SKM-1 treated with dmso at 0.1 percent for 144 hours (cell line): ENCODE data around the gene TM4SF4.
A peak's percentile ranks its signal among the peaks of the same experiment; 100 is the strongest.

ENCODE experiments used
- DNase-seq: peaks from one replicate; lab custom pipeline; 2025; ENCODE audit not compliant: unreplicated experiment; lab: John Stamatoyannopoulos, UW

TM4SF4 gene

DNA sequence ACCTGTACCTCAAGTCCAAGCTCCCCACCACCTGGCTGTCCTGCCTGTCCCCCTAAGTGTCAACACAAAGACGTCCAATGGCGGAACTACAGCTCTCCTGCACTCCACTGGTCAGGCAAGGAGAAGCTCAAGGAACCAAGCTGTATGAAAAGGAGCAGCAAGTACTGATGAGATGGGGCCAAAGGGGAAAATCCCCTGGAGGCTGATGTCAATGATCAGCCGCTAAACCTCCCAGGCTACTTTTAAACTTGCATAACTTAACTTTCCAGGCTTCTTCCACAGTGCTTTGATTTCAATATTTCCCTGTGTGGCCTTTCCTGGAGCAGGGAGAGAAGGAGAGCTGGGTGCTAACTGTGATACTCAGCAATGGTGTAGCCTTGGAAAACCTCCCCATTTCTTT is 35.0 kb downstream of the TM4SF4 start:
- no peak for DNase-seq

DNA sequence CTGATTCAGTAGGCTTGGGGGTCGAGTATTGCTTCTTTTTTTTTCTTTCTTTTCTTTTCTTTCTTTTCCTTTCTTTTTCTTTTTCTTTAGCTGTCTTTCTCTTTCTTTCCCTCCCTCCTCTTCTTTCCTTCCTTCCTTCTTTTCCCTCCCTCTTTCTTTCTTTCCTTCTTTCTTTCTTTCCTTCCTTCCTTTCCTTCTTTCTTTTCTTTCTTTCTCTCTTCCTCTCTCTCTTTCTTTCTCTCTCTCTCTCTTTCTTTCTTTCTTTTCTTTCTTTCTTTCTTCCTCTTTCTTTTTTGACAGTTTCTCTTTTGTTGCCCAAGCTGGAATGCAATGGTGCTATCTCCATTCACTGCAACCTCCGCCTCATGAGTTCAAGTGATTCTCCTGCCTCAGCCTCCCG is 36.0 kb downstream of the TM4SF4 start:
- DNase-seq: no peak

DNA sequence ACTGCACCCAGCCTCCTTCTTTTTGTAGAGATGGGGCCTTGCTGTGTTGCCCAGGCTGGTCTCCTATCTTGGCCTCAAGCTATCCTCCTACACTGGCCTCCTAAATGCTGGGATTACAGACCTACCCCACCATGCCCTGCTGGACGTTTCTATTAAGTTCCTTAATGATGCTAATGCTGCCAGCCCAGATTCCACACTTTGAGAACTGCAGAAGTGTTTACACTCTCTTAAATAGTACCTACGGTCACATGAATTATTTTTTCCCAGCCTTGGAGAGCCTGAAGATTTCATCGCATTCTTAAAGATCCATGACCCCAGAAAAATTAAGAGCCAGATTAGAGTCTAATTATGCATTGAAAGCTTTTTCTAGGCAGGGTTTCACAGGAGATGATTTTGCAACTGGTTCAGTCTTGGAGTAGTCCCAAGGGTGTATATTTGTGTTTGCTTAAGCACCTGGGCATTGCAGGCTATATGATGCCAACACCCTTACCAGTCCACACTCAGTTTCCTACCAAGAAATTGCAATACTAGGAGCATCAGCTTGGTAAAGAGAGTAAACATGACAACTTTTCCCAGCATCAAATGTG is 36.6 kb downstream of the TM4SF4 start:
- DNase-seq: no peak

DNA sequence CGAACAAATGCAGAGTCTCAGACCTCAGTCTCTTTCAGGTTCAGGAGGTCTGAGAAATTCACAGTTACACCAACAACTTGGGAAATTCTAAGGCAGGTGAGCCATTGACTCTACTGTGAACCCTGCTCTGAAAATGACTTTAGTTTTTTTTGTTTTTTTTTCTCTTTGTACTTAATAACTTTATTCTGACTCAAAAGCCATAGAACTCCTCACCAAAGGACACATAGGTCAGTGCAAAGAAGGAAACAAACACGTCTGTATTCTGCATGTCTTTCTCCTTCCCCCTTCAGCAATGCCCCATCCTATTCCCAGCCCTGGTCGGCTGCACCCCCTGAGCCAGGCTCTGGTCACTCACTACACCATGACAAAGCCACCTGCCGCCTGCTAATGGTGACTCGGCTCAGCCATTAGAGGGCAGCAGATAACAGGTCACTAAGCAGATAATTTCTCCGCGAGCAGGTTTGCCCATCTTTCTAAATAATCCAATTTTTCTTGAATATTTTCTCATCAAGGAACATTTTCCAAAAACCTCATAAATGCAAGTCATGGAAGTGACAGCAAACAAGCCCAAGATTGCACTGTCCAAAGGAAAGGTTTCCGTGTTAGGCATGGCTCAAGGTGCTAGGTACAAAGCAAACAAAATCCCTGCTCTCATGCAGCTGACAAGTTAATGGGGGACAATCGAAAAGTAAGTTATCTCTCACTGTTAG is 37.7 kb downstream of the TM4SF4 start:
- DNase-seq: peak; percentile 12

DNA sequence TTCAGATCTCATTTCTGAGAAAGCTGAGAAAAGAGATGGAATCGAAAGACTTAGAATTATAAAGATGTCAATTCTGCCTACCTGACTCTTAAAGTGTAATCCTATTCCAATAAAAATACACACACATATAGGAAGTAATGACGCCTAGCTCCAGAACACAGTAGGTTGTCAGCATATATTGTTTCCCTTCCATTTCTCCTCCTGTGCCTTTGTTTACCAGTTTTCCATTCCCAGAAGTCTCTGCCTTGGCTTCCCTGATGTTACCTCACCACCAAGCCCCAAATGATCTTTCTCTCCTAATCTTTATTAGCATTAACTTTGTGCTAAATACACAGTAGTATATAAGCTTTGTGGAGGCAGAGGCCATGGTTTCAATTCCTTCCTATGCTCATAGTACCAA is 40.0 kb downstream of the TM4SF4 start:
- DNase-seq: no peak

DNA sequence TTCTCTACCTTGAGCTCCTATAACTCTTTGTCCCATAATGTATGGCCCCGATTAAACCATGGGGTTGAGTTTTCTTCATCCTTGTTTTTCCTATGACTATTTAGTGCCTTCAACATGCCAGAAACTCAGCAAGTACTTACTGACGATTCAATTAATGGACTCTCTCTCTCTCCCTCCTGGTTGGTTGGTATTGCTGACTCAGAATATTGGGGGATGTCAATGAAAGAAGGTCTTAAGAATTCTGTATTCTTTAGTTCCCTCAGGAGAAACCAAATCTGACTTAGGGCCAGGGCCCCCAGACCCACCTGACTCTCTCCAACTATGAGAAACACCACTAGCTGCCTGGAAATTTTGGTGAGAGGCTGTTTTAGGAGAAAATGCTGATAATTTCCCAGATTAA is 40.8 kb downstream of the TM4SF4 start:
- DNase-seq: no peak

DNA sequence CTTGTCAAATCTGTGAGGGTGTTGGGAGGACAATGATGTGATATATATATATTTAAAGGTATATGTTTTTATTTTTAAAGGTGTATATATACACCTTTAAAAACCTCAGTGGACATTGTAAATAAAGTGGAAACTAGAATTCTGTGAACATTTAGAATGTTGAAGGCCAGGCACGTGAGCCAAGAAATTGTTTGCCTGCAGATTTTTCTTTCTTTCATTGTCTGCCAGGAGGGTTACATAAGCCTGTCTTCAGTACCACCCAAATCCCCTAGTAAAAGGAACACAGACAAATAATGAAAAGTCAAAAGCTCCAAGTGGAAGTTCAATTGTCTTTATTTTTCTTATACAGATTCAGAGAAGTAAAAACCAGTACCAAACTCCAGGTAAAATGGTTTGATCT is 42.4 kb downstream of the TM4SF4 start:
- DNase-seq: no peak

DNA sequence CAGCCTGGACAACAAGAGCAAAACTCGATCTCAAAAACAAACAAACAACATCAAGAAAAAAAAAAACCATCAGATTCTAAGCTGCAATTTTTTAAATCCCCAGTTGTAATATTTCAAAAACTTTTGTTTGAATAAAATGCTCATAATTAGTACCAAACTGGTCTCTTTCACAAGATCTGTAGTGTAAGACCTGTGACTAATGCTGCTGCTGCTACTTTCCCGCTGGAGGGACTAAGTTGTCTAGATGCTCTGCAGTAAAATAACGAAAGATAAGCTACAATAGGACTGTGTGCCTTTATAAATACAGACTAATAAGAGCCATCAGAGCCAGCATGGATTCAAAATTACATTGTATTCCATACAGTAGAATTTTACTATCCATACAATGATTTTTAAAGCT is 45.4 kb downstream of the TM4SF4 start:
- no peak for DNase-seq

DNA sequence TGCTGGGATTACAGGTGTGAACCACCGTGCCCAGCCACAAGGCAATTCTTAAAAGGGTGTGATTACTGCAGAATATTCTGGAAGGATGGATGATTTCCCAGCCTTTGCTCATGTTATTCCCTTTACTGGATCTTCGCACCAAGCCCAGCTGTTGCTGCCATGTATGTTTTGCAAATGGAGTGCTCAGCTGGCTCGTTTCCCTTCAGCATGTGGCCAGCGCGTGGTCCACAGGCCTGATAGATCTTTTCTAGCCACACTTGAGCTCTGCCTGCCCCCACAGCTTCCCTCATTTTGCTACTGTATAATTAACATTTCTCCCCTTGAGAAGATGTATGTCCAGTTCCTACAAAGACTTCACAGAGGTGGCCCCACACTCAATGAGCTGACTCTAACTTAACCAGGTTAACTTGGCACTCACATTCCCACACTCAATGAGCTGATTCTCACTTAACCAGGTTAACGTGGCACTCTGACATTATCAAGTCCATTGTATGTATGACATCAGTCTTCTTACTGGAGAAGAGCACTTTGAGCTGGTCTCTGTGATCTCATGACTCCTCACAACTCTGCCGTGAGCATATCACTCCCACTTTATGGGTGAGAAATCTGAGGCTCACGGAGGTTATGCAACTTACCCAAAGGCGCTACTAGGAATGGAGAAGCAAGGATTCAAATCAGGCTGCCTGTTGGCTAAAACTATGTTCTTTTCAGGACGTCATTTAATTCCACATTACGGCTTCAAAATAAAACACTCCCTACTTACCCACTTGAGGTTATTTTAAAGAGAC is 49.2 kb downstream of the TM4SF4 start:
- no peak for DNase-seq

DNA sequence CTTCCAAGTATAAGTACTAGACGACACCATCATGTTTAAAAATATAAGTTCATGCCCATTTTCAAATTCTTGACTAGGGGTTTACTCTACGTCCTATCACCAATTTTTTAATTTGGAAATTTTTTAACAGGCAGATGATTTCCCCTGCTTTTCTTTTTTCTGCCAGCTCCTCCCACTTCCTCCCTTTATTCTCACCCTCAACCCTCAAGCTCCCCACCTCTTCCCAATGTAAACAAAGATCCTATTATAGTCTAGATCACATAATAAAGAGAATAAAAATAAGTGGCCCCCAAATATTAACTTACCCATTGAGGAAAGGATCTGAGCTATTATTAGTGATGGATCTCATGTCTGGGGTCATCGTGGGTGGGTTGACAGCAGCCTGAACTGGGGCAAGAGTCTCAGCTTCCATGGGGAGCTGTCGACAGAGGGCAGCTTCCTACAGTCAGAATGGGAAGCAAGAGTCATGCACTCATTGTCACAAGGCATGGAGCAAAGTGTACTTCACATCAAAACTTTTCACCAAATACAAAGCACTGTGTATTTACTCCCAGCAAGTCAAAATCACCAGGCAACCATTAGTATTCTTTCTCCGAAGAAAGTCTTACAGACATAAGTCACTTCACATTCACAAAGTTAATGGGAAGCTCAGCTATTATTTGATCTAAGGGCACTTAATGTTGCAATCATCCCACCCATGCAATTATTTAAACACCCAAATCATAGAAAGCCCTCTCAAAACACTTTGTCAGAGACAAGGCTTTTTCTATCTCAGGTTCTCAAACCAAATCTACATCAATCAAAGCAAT is 53.2 kb downstream of the TM4SF4 start:
- no peak for DNase-seq

DNA sequence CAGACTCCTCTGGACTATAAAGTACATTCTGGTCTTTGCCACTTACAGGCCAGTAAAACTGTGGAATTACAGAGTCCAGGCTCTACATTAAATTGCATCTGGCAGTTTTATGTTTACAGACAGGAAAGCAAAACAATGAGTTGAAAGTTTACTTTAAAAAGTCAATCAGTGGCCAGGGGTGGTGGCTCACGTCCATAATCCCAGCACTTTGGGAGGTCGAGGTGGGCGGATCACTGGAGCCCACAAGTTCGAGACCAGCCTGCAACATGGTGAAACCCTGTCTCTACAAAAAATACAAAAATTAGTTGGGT is 53.8 kb downstream of the TM4SF4 start:
- no peak for DNase-seq

DNA sequence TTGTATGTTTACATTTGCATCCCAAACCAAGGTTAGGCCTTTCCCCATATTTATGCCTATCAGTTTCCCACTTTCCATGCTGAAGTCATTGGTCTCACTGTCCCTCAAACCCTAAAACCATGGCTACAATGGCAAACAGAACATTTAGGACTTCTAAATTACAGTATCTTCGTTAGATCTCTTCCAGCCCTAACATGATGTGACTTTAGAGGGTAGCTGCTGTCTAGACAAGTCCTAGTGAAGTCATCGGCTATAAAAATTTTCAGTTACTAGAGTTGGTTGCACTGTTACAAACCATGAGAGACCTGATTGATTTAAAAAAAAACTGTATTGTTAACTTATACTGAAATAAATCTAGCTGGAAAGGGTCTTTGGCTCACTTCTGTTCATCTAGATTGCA is 54.6 kb downstream of the TM4SF4 start:
- DNase-seq: no peak

DNA sequence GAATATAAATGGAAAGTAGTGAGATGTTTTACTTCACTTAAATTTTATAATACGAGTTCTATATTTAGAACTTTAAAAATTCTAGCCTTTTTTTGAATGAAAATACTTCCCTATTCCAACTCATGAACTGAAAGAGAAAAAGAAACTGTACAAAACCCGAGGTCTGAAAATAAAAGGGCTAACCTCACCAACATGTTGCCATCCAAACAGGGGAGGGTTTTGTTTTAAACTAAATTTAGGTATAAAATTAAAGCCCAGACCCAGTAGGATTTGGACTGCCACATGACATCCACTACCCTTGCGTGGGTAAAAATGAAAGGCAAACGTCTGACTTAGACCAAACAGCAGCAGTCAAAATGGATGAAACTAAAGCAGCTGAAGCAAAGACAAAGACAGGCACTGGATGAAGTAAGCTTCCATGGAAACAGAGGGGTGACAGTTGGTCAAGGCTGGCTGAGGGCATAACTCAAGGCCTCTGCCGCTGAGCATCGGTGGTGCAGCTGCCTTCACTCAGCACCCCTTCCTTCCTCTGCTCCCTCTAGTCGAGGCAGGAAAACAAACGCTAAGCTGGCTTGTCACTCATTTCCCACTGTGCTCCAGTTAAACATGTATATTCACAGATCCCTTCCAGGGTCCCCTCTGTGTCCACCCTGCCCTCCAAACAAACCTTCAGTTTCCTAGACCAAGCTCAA is 58.1 kb downstream of the TM4SF4 start:
- no peak for DNase-seq

DNA sequence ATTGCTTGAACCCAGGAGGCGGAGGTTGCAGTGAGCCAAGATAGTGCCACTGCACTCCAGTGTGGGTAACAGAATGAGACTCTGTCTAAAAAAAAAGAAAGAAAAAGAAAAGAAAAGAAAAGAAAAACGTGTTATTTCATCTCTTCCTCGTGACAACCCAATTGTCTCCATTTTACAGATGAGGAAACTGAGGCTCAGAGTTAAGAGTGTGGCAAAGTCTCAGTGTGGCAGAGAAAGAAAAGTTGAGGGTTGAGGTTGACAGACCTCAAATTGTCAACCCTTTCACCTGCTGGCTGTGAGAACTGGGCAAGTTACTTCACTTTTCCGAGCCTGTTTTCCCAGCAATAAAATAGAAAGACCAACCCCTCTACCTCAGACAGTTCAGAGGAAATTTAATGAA is 59.6 kb downstream of the TM4SF4 start:
- no peak for DNase-seq

DNA sequence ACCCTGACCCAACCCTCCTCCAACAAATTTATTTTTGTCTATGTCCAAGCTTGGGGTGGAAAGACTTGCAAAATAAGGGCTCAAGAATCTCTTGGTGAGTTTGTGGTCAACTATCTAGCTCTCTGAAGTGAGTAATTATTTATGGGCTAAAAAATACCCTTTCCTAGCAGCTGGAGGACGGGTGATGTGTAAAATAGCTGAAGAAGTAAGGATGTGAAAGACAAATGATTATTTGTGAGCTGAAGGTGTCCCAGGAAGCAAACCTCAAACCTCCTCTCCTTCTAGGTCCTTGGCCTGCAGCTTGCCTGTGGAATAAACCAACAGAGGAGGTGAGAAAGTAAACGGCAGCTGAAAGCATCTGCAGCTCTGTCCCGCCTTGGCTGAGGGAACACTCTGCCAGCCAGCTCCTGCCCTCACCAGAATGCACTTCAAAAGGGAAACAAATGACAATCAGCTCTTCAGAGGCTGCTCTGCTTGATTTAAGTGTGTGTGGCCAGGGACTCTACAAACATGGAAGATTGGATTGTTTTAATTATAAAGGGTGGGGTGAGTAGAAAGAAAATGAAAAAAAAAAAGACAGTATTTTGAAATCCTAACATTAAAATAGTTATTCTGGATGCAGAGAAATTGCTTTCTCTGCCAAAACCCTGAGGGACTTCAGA is 60.3 kb downstream of the TM4SF4 start:
- no peak for DNase-seq

DNA sequence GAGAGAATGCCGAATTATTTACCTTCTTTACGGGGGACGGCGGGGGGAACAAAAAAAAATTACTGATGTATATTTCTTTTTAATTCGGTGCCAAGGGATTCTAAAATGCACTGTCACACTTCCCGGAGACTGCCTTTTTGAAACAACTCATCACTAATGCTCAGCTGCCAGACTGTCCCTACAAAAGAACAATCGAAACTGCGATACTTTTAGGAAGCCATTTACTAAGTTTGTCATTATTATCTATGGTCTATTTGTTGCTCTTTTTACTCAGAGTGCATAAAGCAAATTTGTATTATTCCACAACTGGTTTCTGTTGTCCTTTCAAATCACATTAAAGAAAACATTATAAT is 60.8 kb downstream of the TM4SF4 start:
- no peak for DNase-seq

DNA sequence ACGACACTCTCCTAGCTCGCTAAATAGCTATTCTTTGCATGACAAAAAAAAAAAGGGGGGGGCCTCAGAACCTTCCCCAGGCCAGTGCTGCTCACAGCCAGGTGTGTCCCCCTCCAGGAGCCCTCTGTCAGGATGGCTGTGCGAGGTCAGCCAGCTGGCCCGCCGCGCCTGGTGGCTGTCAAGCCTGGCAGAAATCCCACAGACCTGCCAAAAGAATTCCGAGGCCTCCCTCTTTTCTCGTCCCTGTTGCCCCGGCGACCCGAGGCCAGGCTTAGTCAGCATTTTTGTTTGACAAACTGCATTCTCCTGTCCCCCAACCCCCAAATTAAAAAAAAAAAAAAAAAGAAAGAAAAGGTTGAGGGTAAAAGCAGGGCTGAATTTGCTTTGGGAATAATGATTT is 61.9 kb downstream of the TM4SF4 start:
- DNase-seq: no peak

DNA sequence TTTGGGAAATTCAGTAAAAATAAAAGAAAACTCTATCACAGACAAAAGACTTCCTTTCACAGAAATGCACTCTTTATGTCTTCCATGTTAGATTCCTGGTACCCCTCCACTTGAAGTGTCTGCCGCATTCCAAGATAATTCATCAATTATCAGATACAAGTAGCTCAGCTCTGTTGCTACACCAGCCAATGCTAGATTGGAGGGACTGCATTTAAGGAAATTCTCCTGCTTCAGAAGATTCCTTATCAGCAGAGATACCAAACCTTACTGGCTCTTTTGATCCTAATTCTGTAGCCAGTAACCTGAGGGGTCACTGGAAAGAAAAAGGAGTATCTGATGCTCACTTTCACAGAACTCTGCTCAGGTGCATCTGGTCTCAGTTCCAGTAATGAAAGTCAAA is 63.9 kb downstream of the TM4SF4 start:
- no peak for DNase-seq

DNA sequence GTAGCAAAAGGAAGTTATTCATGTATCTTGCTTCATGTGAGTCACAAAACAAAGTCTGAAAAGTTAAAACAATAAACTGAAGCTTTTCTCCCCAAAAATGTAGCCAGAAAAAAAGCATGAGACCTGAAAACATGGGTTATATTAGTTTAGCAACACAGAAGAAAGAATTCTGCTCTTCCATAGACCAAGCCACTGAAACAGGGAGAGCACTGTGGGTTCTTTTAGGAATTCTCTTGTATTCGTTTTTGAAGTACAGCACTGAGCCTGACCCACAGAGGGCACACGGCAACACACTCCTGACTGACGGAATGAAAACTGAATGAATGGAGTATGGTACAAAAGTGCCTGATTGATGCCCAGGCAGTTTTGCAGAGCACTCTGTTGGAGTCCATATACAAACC is 66.6 kb downstream of the TM4SF4 start:
- no peak for DNase-seq

DNA sequence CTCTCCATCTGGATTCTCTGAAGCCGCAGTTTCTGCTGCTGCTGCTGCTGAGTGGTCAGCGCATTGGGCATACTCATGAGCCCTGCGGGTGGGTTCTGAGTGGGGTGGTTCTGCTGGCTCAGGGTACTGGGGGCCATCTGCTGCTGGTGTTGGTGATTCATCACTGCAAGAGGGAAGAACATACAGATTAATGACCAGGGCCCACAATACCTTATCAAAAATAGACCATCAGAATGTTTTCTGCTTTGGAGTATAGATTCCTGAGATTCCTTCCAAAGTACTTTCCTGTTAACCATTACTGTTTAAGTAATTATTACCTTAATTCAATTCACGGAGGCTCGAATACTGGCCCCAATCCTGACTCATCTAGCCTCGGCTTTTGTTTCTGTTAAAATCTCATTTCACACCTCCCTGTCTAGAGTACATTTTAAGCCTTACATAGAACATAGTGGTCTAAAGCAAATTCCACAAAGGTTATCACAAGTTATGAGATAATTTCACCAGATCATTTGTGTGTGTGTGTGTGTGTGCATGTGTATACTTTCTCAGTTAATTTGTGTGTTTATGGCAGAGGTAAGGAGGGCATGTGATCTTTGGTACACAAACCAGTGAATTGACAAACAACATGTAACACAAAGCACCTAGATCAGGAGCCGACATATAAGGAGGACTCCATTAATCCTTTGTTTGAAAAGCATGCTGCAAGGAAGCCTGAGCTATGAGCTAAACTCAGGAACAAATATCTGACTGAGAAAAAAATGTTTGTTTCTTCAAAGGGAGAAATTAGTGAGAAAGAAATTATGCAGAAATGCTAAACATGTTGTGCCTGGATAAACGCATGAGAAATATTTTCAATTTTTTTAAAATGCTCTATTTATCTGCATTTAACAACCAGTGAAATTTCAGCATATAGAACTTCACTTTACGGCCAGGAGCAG is 68.1 kb downstream of the TM4SF4 start:
- no peak for DNase-seq
